GM23338 (cell line): ENCODE measurements around the gene STAT3.

Experiments used
- CREB1 ChIP-seq: fragments of 250-450 bp; sonication (Bioruptor Pico); IDR thresholded peaks from 2 replicates; pipeline ENCODE4 v1.5.0; 2020; ENCODE audit warnings: low read depth, mild to moderate bottlenecking, moderate library complexity
- CTCF ChIP-seq, 2 experiments: fragments of 200-600 bp in 1 of 2; sonication (generic) in 1 of 2; conservative IDR thresholded peaks; 2 replicates each; pipeline versions ENCODE4 v1.5.1 to v1.6.1; 2016 to 2017; ENCODE audit warnings: antibody characterized with exemption in 2 of 2, low read depth in 2 of 2, mild to moderate bottlenecking in 2 of 2, moderate library complexity in 1 of 2
- ETS1 ChIP-seq: IDR thresholded peaks from 2 replicates; pipeline ENCODE4 v1.6.1; 2016; ENCODE audit warnings: antibody characterized with exemption
- EZH2 ChIP-seq: fragments of 200-600 bp; sonication (generic); IDR thresholded peaks from one replicate; pipeline ENCODE4 v1.8.0; 2017; ENCODE audit warnings: antibody characterized with exemption, mild to moderate bottlenecking, low read depth; ENCODE audit not compliant: unreplicated experiment
- EZH2phosphoT487 ChIP-seq: fragments of 200-600 bp; sonication (generic); IDR thresholded peaks from one replicate; pipeline ENCODE4 v1.8.1; 2018; ENCODE audit warnings: antibody characterized with exemption; ENCODE audit not compliant: unreplicated experiment
- NANOG ChIP-seq: IDR thresholded peaks from 2 replicates; pipeline ENCODE4 v1.6.1; 2016; ENCODE audit warnings: antibody characterized with exemption, borderline replicate concordance
- POLR2AphosphoS5 ChIP-seq: IDR thresholded peaks from 2 replicates; pipeline ENCODE4 v1.6.1; 2016; ENCODE audit warnings: antibody characterized with exemption, low read depth
- REST ChIP-seq: IDR thresholded peaks from one replicate; pipeline ENCODE4 v1.6.1; 2018; ENCODE audit warnings: antibody characterized with exemption; ENCODE audit not compliant: unreplicated experiment
- STAT1 ChIP-seq: IDR thresholded peaks from one replicate; pipeline ENCODE4 v1.6.1; 2016; ENCODE audit warnings: antibody characterized with exemption; ENCODE audit not compliant: unreplicated experiment

GRCh38 chr17:42323268-42323773 is 64.9 kb downstream of the STAT3 start:
- TF ChIP-seq CREB1 (CRISPR knock-in tag) = no peak
- TF ChIP-seq POLR2AphosphoS5 = no peak
- no peak for TF ChIP-seq ETS1
- no peak for TF ChIP-seq CTCF (conservative IDR thresholded peaks at IDR 0.05; ENCODE audit: low read depth in 2 of 2)
- no peak for TF ChIP-seq REST
- TF ChIP-seq EZH2 = no peak
- no peak for TF ChIP-seq EZH2phosphoT487
- TF ChIP-seq STAT1 = no peak
- no peak for TF ChIP-seq NANOG
